HG02759 (cell line): ENCODE results near the gene MED12L.
"Not testable (repeated sequence)": the region's sequence is repeated elsewhere in the genome, so short reads cannot be mapped to it uniquely, and the experiment has no call there.

Experiments
- ATAC-seq: cut with Tn5 transposase; IDR thresholded peaks from one replicate; pipeline ENCODE4 v1.9.1; 2021; ENCODE audit warnings: mild to moderate bottlenecking, moderate library complexity; ENCODE audit not compliant: unreplicated experiment

The MED12L gene

GRCh38 chr3:151085227-151085888 lies at the start of gene MED12L:
Gene MED12L (plus strand): TSS chr3:151085664. CDS start chr3:151086927, 1,263 bp downstream.
- ATAC-seq = peak; percentile 81

- ATAC-seq = no peak
Measured at GRCh38 chr3:151037746-151038477, 47.6 kb upstream of the MED12L start.

GRCh38 chr3:151044706-151045105 lies 40.8 kb upstream of the MED12L start:
- no peak for ATAC-seq

- ATAC-seq = no peak
Measured at GRCh38 chr3:151047636-151048035, 37.8 kb upstream of the MED12L start.

- no peak for ATAC-seq
Measured at GRCh38 chr3:151051533-151051932, 33.9 kb upstream of the MED12L start.

GRCh38 chr3:151052346-151052745 lies 33.1 kb upstream of the MED12L start:
- no peak for ATAC-seq

- no peak for ATAC-seq
Measured at GRCh38 chr3:151052756-151053155, 32.7 kb upstream of the MED12L start.

GRCh38 chr3:151058740-151059139 lies 26.7 kb upstream of the MED12L start:
- ATAC-seq = no peak

GRCh38 chr3:151062611-151063010 lies 22.9 kb upstream of the MED12L start:
- no peak for ATAC-seq

- peak; percentile 61 for ATAC-seq
Measured at GRCh38 chr3:151067158-151067557, 18.3 kb upstream of the MED12L start.

- not testable (repeated sequence) for ATAC-seq
Measured at GRCh38 chr3:151072842-151073241, 12.6 kb upstream of the MED12L start.

GRCh38 chr3:151074256-151074655 lies 11.2 kb upstream of the MED12L start:
- ATAC-seq = no peak

- ATAC-seq = peak; percentile 49
Measured at GRCh38 chr3:151075869-151076562, 9.4 kb upstream of the MED12L start.

- no peak for ATAC-seq
Measured at GRCh38 chr3:151076626-151077025, 8.8 kb upstream of the MED12L start.

GRCh38 chr3:151081082-151081481 lies 4.4 kb upstream of the MED12L start:
- not testable (repeated sequence) for ATAC-seq

GRCh38 chr3:151082880-151083838 lies 2.3 kb upstream of the MED12L start:
- no peak for ATAC-seq

GRCh38 chr3:151084893-151085226 lies 604 bp upstream of the MED12L start:
- ATAC-seq = no peak

GRCh38 chr3:151085889-151086483 lies 522 bp downstream of the MED12L start:
- peak; percentile 13 for ATAC-seq

GRCh38 chr3:151086484-151087456 lies 1.3 kb downstream of the MED12L start:
- peak; percentile 78 for ATAC-seq
